ENCODE measurements around the gene CAMKMT.

DNA sequence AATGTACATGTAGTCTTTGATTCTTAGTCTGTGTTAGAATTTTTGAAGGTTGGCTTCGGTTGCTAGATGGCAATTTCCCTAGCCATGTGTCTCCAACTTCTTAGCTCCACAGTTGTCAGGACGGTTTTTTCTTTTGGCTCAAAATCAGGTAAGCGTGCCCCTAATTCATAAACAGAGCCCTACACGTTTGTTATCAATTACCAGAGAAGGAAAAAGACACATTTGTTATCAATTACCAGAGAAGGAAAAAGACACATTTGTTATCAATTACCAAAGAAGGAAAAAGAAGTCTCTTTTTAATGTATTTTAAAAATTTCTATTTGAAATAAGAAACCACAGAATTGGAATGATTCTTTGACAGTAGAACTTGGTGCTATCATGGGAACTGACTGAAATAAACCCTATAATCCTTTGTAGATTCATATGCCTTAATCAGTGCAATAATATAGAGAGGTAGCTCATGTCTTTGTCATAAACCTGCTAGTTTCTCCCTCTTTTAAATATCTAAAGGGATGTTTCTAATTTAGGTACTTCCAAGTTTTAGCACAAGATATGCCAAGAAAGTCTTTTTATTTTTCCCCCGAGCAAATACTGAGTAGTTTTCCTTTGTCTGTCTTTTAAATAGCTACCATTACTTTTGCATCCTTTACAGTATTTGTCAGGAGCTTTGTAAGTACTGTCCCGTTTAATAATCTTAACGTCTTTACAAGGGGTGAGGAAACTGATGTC lies 35.9 kb downstream of the CAMKMT start:
- no peak for TF ChIP-seq EP300 (IDR thresholded peaks at IDR 0.05)
- TF ChIP-seq POLR2A (IDR thresholded peaks at IDR 0.05): no peak
